Loucy (cell line): ENCODE data around the gene MEGF10.

Experiments
- CTCF ChIP-seq: fragments of 200-600 bp; sonication (generic); conservative IDR thresholded peaks from 2 replicates; pipeline ENCODE4 v1.5.1; 2014; ENCODE audit warnings: mild to moderate bottlenecking, antibody characterized with exemption, low read length
- EZH2phosphoT487 ChIP-seq: fragments of 200-600 bp; IDR thresholded peaks from 2 replicates; pipeline ENCODE4 v1.6.1; 2018; ENCODE audit warnings: antibody characterized with exemption, mild to moderate bottlenecking, moderate library complexity, borderline replicate concordance

DNA sequence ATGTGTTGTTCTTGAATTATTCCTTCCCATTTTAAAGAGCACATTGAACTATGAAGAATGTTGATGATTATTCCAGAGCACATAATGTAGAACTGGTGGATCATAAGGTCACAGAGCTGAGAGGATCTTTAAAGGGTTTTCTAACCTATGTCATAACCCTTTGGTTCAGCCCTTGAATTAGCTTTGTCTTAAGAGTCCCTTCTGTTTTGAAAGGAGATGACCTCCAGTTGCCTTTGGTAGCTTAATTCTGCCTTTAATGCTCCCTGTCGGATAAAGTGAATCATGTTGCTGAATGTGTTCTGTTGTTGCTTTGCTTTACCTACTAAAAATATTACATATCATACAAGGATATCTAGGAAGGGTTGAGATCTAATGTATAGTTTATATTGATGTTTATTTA, 127.8 kb downstream of the MEGF10 start:
- TF ChIP-seq EZH2phosphoT487 = no peak
- no peak for TF ChIP-seq CTCF
